Endothelial cell (in vitro differentiated cells): Measurements from ENCODE around the gene HDHD5. TPM values are rescaled to one million over a fixed set of nuclear protein-coding genes. Genes with fewer than 3 reads are reported as not detected.

Experiments
- DNase-seq: peaks from one replicate; pipeline ENCODE4 v3.0.0; 2021; ENCODE audit warnings: low spot score
- H3K27ac Mint-ChIP-seq: one replicate; pipeline ENCODE4 v1.8.0; 2021; ENCODE audit warnings: mixed read lengths, inconsistent platforms; ENCODE audit not compliant: unreplicated experiment
- H3K27me3 Mint-ChIP-seq: one replicate; pipeline ENCODE4 v1.8.0; 2021; ENCODE audit warnings: mild to moderate bottlenecking, moderate library complexity, mixed read lengths, inconsistent platforms; ENCODE audit not compliant: unreplicated experiment
- H3K36me3 Mint-ChIP-seq: one replicate; pipeline ENCODE4 v1.8.0; 2021; ENCODE audit warnings: mild to moderate bottlenecking, low read depth, mixed read lengths, inconsistent platforms; ENCODE audit not compliant: unreplicated experiment
- H3K4me1 Mint-ChIP-seq: one replicate; pipeline ENCODE4 v1.8.0; 2021; ENCODE audit warnings: mild to moderate bottlenecking, mixed read lengths, inconsistent platforms; ENCODE audit not compliant: unreplicated experiment
- H3K4me3 Mint-ChIP-seq: one replicate; pipeline ENCODE4 v1.8.0; 2021; ENCODE audit warnings: mild to moderate bottlenecking, mixed read lengths, inconsistent platforms; ENCODE audit not compliant: unreplicated experiment
- H3K9me3 Mint-ChIP-seq: one replicate; pipeline ENCODE4 v1.8.0; 2021; ENCODE audit warnings: mixed read lengths, inconsistent platforms; ENCODE audit not compliant: unreplicated experiment
- total RNA-seq: library from RNA; stranded (reverse); fragmentation: NEBNext Ultra II Directional; extraction: Animal tissue kit (Norgen Biotek cat#: 25700); gene quantifications from one replicate; pipeline ENCODE4 v1.2.1, GENCODE V29; 2021; ENCODE audit not compliant: unreplicated experiment
- TF ChIP-seq, protein P1 (sequence below): fragments of 200-600 bp; sonication (generic); IDR thresholded peaks from one replicate; pipeline ENCODE4 v1.5.0; 2021; ENCODE audit warnings: antibody characterized with exemption; ENCODE audit not compliant: unreplicated experiment

The HDHD5 gene
- total RNA-seq, 1 donor from 2014 or later: 60.5 TPM

GRCh38 chr22:17132112-17132511 lies 27.0 kb downstream of the HDHD5 start:
- peaks cover 4% of the 10 kb centered on the region for H3K27me3 Mint-ChIP-seq
- peaks cover 6% of the 10 kb centered on the region for H3K4me1 Mint-ChIP-seq

GRCh38 chr22:17131686-17132085 lies 27.4 kb downstream of the HDHD5 start:
- H3K4me3 Mint-ChIP-seq: no peak overlapping the region
- DNase-seq: no peak
- peaks cover 3% of the 10 kb centered on the region for H3K4me1 Mint-ChIP-seq
- peaks cover 13% of the 10 kb centered on the region for H3K36me3 Mint-ChIP-seq
- TF ChIP-seq, protein P1, sequence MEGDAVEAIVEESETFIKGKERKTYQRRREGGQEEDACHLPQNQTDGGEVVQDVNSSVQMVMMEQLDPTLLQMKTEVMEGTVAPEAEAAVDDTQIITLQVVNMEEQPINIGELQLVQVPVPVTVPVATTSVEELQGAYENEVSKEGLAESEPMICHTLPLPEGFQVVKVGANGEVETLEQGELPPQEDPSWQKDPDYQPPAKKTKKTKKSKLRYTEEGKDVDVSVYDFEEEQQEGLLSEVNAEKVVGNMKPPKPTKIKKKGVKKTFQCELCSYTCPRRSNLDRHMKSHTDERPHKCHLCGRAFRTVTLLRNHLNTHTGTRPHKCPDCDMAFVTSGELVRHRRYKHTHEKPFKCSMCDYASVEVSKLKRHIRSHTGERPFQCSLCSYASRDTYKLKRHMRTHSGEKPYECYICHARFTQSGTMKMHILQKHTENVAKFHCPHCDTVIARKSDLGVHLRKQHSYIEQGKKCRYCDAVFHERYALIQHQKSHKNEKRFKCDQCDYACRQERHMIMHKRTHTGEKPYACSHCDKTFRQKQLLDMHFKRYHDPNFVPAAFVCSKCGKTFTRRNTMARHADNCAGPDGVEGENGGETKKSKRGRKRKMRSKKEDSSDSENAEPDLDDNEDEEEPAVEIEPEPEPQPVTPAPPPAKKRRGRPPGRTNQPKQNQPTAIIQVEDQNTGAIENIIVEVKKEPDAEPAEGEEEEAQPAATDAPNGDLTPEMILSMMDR: no peak
- H3K27me3 Mint-ChIP-seq: peaks cover 4% of the 10 kb centered on the region
- no peaks in the 10 kb centered on the region for H3K9me3 Mint-ChIP-seq
- H3K27ac Mint-ChIP-seq: no peak overlapping the region

More at GRCh38 chr22:17132112-17132511, 27.0 kb downstream of the HDHD5 start:
- Mint-ChIP-seq H3K36me3 (peaks cover 17% of the 10 kb centered on the region), H3K27ac (no peak overlapping the region), H3K4me3 (no peak overlapping the region), H3K9me3 (no peaks in the 10 kb centered on the region)
- TF ChIP-seq, protein P1: no peak
- no peak for DNase-seq

DNA sequence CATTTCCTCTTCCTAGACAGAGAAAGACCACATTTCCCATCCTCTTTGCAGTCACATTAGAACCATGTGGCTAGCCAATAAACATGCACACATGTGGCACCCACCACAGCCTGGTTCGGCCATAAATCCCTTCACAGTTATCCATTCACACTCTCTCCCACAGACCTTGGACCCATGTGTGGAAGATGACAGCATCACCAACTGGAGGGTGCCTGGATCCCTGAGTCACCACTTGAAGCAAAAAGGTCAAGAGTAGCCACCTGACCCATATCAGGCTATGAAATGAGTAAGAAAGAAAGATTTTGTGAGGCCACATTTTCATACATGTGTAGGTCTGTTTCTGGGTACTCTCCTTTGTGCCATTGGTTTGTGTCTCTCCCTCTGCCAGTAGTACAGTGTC lies 28.9 kb downstream of the HDHD5 start:
- DNase-seq: no peak
- no peaks in the 10 kb centered on the region for H3K9me3 Mint-ChIP-seq
- TF ChIP-seq, protein P1: no peak
- H3K36me3 Mint-ChIP-seq: peaks cover 11% of the 10 kb centered on the region
- no peak overlapping the region for H3K4me3 Mint-ChIP-seq
- H3K27ac Mint-ChIP-seq: no peak overlapping the region
- peaks cover 3% of the 10 kb centered on the region for H3K4me1 Mint-ChIP-seq
- peaks cover 4% of the 10 kb centered on the region for H3K27me3 Mint-ChIP-seq

DNA sequence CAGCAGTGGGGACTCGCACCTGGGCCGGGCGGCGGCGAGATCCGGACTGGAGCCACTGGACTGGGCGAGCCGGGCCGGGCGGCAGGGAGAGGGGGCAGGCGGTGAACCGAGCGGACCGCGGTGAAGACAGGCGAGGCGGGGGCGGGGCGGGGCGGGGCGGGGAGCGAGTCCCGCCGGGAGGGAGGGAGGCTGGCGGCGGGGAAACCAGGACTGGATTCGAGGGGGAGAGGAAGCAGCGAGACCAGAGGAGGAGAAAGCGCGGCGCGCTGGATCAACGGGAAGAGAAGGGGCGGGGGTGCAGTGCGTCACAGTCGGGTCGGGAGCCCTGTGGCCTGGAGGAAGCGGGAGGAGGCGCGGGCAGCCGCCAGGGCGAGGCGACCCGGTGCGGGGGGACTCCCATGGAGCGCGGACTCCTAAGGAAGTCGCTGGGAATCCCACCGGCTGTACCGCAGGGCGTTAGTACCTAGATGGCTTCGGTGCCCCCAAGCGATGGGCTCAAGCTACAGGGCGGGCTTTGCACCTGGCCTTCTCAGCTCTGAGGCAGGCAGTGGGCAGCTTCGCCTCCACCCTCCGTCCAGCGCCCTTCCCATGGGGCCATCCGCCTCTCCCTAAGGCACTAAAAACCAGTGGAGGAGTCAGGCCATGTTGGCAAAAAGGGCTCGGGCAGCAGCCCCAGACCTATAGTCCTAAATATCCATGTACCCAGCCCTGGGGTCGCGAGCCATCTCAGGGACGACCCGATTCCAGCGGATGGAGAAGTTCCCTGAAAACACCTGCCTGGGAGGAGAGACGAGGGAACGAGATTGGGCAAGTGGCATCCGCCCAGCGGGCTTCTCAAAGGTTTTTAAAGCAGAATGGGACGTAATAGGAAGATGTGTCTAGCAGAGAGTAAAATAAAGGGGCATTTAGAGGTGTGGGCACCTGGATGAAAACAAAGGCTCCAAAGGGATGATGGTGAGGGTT lies 37.6 kb downstream of the HDHD5 start, which contains the start of gene TMEM121B:
Gene TMEM121B, minus strand, starts transcription at position 128 of the 963 bp plus-strand sequence. CDS start 233 bp downstream, outside the sequence.
- Mint-ChIP-seq H3K27me3 (peaks cover 15% of the 10 kb centered on the region), H3K9me3 (no peaks in the 10 kb centered on the region), H3K27ac (peak within 1 kb of the TSS; percentile 75), H3K4me1 (peaks cover 32% of the 10 kb centered on the region), H3K4me3 (peak within 1 kb of the TSS; percentile 92), H3K36me3 (peaks cover 14% of the 10 kb centered on the region)
- peak; percentile 89 for DNase-seq
- TF ChIP-seq, protein P1: no peak
